ENCODE data around the gene STK26.

DNA sequence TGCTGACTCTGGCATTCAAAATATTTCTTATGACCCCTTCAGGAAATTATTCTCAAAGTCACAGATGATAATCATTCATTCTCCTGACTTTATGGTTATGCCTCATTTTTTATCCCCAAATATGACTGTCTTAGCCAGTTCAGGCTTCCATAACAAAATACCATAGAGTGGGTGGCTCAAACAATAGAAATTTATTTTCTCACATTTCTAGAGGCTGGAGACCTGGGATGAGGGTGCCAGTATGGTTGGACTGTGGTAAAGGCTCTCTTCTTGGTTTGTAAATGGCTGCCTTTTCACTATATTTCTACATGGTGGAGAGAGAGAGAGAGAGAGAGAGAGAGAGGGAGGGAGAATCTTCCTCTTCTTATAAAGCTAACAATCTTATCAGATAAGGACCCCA lies 84.2 kb downstream of the STK26 start:
- TF ChIP-seq, protein P1, sequence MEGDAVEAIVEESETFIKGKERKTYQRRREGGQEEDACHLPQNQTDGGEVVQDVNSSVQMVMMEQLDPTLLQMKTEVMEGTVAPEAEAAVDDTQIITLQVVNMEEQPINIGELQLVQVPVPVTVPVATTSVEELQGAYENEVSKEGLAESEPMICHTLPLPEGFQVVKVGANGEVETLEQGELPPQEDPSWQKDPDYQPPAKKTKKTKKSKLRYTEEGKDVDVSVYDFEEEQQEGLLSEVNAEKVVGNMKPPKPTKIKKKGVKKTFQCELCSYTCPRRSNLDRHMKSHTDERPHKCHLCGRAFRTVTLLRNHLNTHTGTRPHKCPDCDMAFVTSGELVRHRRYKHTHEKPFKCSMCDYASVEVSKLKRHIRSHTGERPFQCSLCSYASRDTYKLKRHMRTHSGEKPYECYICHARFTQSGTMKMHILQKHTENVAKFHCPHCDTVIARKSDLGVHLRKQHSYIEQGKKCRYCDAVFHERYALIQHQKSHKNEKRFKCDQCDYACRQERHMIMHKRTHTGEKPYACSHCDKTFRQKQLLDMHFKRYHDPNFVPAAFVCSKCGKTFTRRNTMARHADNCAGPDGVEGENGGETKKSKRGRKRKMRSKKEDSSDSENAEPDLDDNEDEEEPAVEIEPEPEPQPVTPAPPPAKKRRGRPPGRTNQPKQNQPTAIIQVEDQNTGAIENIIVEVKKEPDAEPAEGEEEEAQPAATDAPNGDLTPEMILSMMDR (IDR thresholded peaks at IDR 0.05; ENCODE audit: low read length): no peak
- no peak for TF ChIP-seq EZH2 (IDR thresholded peaks at IDR 0.05; ENCODE audit: borderline replicate concordance, low read length)
